Astrocyte (in vitro differentiated cells and primary cell): ENCODE measurements around the gene PLAC8. TPM values are rescaled to one million over a fixed set of nuclear protein-coding genes. Genes with fewer than 3 reads are reported as not detected.

Experiments used
- DNase-seq: peaks from one replicate; pipeline ENCODE4 v3.0.0-alpha.2; 2010; ENCODE audit warnings: low read depth
- FAIRE-seq: peaks from 2 replicates; lab custom pipeline; 2011; peaks lifted over from hg19 to GRCh38; lab: Jason Lieb, UNC
- H2AFZ ChIP-seq: 2 replicates; pipeline ENCODE4 v1.6.0; 2012; ENCODE audit warnings: low read depth, low read length, inconsistent platforms
- H3K27ac ChIP-seq: 2 replicates; pipeline ENCODE4 v1.5.1; 2011; ENCODE audit warnings: low read depth, low read length, inconsistent platforms
- H3K27me3 ChIP-seq: 2 replicates; pipeline ENCODE4 v1.6.0; 2011; ENCODE audit warnings: low read length, inconsistent platforms; ENCODE audit not compliant: insufficient read depth
- H3K36me3 ChIP-seq: 2 replicates; pipeline ENCODE4 v1.5.1; 2011; ENCODE audit warnings: low read length, inconsistent platforms; ENCODE audit not compliant: insufficient read depth
- H3K4me1 ChIP-seq: 2 replicates; pipeline ENCODE4 v1.5.1; 2011; ENCODE audit warnings: low read length, inconsistent platforms; ENCODE audit not compliant: insufficient read depth
- H3K4me2 ChIP-seq: 2 replicates; pipeline ENCODE4 v1.6.0; 2012; ENCODE audit warnings: low read length, inconsistent platforms
- H3K4me3 ChIP-seq: 2 replicates; pipeline ENCODE4 v1.5.1; 2011; ENCODE audit warnings: low read depth, mild to moderate bottlenecking, low read length, inconsistent platforms; ENCODE audit not compliant: insufficient read depth
- H3K79me2 ChIP-seq: 2 replicates; pipeline ENCODE4 v1.6.0; 2012; ENCODE audit warnings: mild to moderate bottlenecking, low read length, inconsistent platforms; ENCODE audit not compliant: insufficient read depth
- H3K9ac ChIP-seq: 2 replicates; pipeline ENCODE4 v1.6.0; 2012; ENCODE audit warnings: mild to moderate bottlenecking, low read length, inconsistent platforms
- H3K9me3 ChIP-seq: 2 replicates; pipeline ENCODE4 v1.5.1; 2012; ENCODE audit warnings: low read depth, mild to moderate bottlenecking, low read length, inconsistent platforms; ENCODE audit not compliant: insufficient read depth
- H4K20me1 ChIP-seq: 2 replicates; pipeline ENCODE4 v1.6.0; 2012; ENCODE audit warnings: low read length, inconsistent platforms; ENCODE audit not compliant: insufficient read depth
- H3K27ac Mint-ChIP-seq: one replicate; pipeline ENCODE4 v1.8.0; 2021; ENCODE audit warnings: mild to moderate bottlenecking, mixed read lengths; ENCODE audit not compliant: unreplicated experiment
- H3K27me3 Mint-ChIP-seq: one replicate; pipeline ENCODE4 v1.8.0; 2021; ENCODE audit warnings: low read depth, mixed read lengths; ENCODE audit not compliant: unreplicated experiment
- H3K36me3 Mint-ChIP-seq: one replicate; pipeline ENCODE4 v1.8.0; 2021; ENCODE audit warnings: low read depth, mixed read lengths; ENCODE audit not compliant: unreplicated experiment
- H3K4me1 Mint-ChIP-seq: one replicate; pipeline ENCODE4 v1.8.0; 2021; ENCODE audit warnings: low read depth, mixed read lengths; ENCODE audit not compliant: unreplicated experiment
- H3K4me3 Mint-ChIP-seq: one replicate; pipeline ENCODE4 v1.8.0; 2021; ENCODE audit warnings: mild to moderate bottlenecking, moderate library complexity, mixed read lengths; ENCODE audit not compliant: unreplicated experiment
- H3K9me3 Mint-ChIP-seq: one replicate; pipeline ENCODE4 v1.8.0; 2021; ENCODE audit warnings: mild to moderate bottlenecking, mixed read lengths; ENCODE audit not compliant: unreplicated experiment
- CTCF ChIP-seq: IDR thresholded peaks from 2 replicates; pipeline ENCODE4 v1.5.1; 2011; ENCODE audit warnings: low read depth, mild to moderate bottlenecking, inconsistent platforms, low read length, moderate library complexity; ENCODE audit not compliant: insufficient read depth
- EZH2 ChIP-seq: IDR thresholded peaks from 2 replicates; pipeline ENCODE4 v1.6.1; 2012; ENCODE audit warnings: mild to moderate bottlenecking, low read length, inconsistent platforms; ENCODE audit not compliant: insufficient read depth
- total RNA-seq: library from RNA; stranded (reverse); gene quantifications from 2 replicates; pipeline ENCODE4 v1.2.1, GENCODE V29; 2021

The PLAC8 gene
- total RNA-seq, 1 donor from 2014 or later, result 27.8 TPM

- Mint-ChIP-seq H3K9me3 (no peaks in the 10 kb centered on the region), H3K27ac (no peak overlapping the region), H3K4me1 (peaks cover 10% of the 10 kb centered on the region), H3K27me3 (peaks cover 4% of the 10 kb centered on the region), H3K4me3 (no peak overlapping the region), H3K36me3 (no peaks in the 10 kb centered on the region)
- DNase-seq (no peak), FAIRE-seq (no peak)
- no peaks in the 10 kb centered on the region for H3K27me3 ChIP-seq
- H3K4me2 ChIP-seq, result no peak overlapping the region
- no peak overlapping the region for H2AFZ ChIP-seq
- H3K9ac ChIP-seq, result no peak overlapping the region
- H3K27ac ChIP-seq, result no peak overlapping the region
- no peaks in the 10 kb centered on the region for H3K9me3 ChIP-seq
- TF ChIP-seq CTCF, result no peak
- no peak for TF ChIP-seq EZH2
- no peaks in the 10 kb centered on the region for H3K4me1 ChIP-seq
- no peaks in the 10 kb centered on the region for H3K79me2 ChIP-seq
- no peak overlapping the region for H3K4me3 ChIP-seq
- no peaks in the 10 kb centered on the region for H3K36me3 ChIP-seq
- H4K20me1 ChIP-seq, result no peaks in the 10 kb centered on the region
Observed at GRCh38 chr4:83151651-83152050, 37.1 kb upstream of the PLAC8 start.

GRCh38 chr4:83150653-83151330 is 36.3 kb upstream of the PLAC8 start:
- Mint-ChIP-seq H3K36me3 (no peaks in the 10 kb centered on the region), H3K4me3 (no peak overlapping the region), H3K9me3 (no peaks in the 10 kb centered on the region), H3K4me1 (peaks cover 10% of the 10 kb centered on the region), H3K27me3 (peaks cover 4% of the 10 kb centered on the region), H3K27ac (no peak overlapping the region)
- peak; percentile 32 for DNase-seq
- Histone ChIP-seq H3K9me3 (no peaks in the 10 kb centered on the region), H3K36me3 (no peaks in the 10 kb centered on the region), H3K79me2 (no peaks in the 10 kb centered on the region), H4K20me1 (no peaks in the 10 kb centered on the region), H3K4me3 (no peak overlapping the region), H3K9ac (no peak overlapping the region), H3K27me3 (no peaks in the 10 kb centered on the region), H3K4me1 (no peaks in the 10 kb centered on the region), H3K27ac (no peak overlapping the region), H2AFZ (no peak overlapping the region), H3K4me2 (no peak overlapping the region)
- FAIRE-seq, result no peak
- TF ChIP-seq EZH2, result no peak
- TF ChIP-seq CTCF, result no peak

- Histone ChIP-seq H3K27me3 (no peaks in the 10 kb centered on the region), H3K79me2 (no peaks in the 10 kb centered on the region), H2AFZ (no peak overlapping the region), H3K36me3 (no peaks in the 10 kb centered on the region), H4K20me1 (no peaks in the 10 kb centered on the region), H3K4me1 (no peaks in the 10 kb centered on the region), H3K9me3 (no peaks in the 10 kb centered on the region), H3K9ac (no peak overlapping the region), H3K27ac (no peak overlapping the region), H3K4me2 (no peak overlapping the region), H3K4me3 (no peak overlapping the region)
- Mint-ChIP-seq H3K4me1 (peaks cover 13% of the 10 kb centered on the region), H3K36me3 (no peaks in the 10 kb centered on the region), H3K9me3 (no peaks in the 10 kb centered on the region), H3K27me3 (peaks cover 4% of the 10 kb centered on the region), H3K4me3 (no peak overlapping the region), H3K27ac (no peak overlapping the region)
- TF ChIP-seq CTCF (no peak), EZH2 (no peak)
- DNase-seq, result no peak
- FAIRE-seq, result no peak
Observed at GRCh38 chr4:83149865-83150652, 35.5 kb upstream of the PLAC8 start.
